Measurements from ENCODE around the gene TTLL9. TPM values are rescaled to one million over a fixed set of nuclear protein-coding genes. Genes with fewer than 3 reads are reported as not detected.
A peak's percentile ranks its signal among the peaks of the same experiment; 100 is the strongest.

The TTLL9 gene
- polyA plus RNA-seq, 3 donors = 2.6 to 5.7 (median 5.6) TPM

DNA sequence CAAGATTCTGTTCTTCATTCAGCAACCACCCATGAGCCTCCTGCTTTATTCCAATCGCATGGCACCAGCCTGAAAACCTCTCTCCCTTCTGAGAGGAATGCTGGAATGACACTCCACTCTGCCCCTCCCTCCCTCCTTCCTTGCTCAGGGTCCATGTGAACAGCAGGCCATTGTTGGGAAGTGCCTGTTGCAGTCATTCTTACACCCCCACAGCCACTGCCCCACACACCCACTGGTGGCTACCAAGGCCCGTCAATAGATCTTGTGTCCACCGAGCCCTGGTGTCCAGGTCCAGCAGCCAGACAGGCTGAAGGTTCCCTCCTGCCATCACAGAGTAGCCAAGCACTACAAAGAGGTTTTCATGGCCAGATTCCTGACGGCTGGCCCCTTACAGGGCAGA, 74.9 kb downstream of the TTLL9 start:
- DNase-seq = no peak

GRCh38 chr20:31945785-31946184, 75.4 kb downstream of the TTLL9 start:
- DNase-seq = no peak

DNA sequence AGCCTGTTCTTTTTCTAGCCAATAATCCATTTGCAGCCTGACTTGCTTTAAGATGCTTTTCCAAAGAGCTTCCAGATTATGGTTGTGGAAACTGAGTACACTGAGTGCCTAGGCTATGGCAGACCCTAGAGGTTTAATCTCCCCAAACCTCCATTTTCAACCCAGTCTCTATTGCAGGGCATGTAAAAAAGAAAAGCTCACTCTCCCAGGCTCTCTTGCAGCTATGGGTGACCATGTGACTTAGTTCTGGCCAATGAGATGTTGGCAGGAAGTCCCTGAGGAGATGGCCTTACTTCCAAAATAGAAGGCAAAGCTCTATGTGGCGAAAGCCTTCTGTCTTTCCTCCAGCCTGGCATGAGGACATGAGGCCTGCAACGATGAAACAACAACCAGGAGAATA, 77.6 kb downstream of the TTLL9 start:
- DNase-seq = no peak

GRCh38 chr20:31949877-31950646, 79.6 kb downstream of the TTLL9 start:
- DNase-seq = no peak

- DNase-seq = no peak
These were observed 80.7 kb downstream of the TTLL9 start for GRCh38 chr20:31951203-31951529.

- DNase-seq = peak; percentile 95
These were observed 81.4 kb downstream of the TTLL9 start, which contains the start of gene PDRG1 for GRCh38 chr20:31951530-31952453. Gene PDRG1, minus strand, starts transcription at chr20:31952046. Its CDS starts 85 bp downstream, at chr20:31951961.

- no peak for DNase-seq
These were observed 83.2 kb downstream of the TTLL9 start for GRCh38 chr20:31953556-31954148.

DNA sequence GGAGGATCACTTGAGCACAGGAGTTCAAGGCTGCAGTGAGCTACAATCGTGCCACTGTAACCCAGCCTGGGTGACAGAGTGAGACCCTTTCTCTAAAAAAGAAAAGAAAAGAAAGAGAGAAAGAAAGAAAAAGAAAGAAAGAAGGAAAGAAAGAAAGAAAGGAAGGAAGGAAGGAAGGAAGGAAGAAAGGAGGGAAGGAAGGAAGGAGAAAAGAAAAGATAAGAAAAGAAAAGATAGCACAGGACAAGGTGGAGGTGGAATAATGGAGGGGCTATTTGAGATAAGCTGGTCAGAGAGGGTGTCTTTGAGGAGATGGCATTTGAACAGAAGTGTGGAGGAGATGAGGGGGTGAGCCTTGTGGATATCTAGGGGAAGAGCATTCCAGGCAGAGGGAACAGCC, 84.1 kb downstream of the TTLL9 start:
- no peak for DNase-seq

GRCh38 chr20:31956556-31957526, 86.4 kb downstream of the TTLL9 start:
- no peak for DNase-seq

- DNase-seq = no peak
These were observed 92.3 kb downstream of the TTLL9 start for GRCh38 chr20:31962761-31963160.

GRCh38 chr20:31963889-31964288, 93.5 kb downstream of the TTLL9 start:
- no peak for DNase-seq

- no peak for DNase-seq
These were observed 96.7 kb downstream of the TTLL9 start for GRCh38 chr20:31966991-31967655.

- no peak for DNase-seq
These were observed 97.4 kb downstream of the TTLL9 start, which contains the start of gene XKR7 for GRCh38 chr20:31967830-31968249. Gene XKR7, plus strand, starts transcription at chr20:31968151. Its CDS starts 25 bp downstream, at chr20:31968176.

GRCh38 chr20:31968291-31969126, 98.1 kb downstream of the TTLL9 start:
- peak; percentile 86 for DNase-seq

- DNase-seq = no peak
These were observed 99.6 kb downstream of the TTLL9 start for GRCh38 chr20:31969991-31970390.

DNA sequence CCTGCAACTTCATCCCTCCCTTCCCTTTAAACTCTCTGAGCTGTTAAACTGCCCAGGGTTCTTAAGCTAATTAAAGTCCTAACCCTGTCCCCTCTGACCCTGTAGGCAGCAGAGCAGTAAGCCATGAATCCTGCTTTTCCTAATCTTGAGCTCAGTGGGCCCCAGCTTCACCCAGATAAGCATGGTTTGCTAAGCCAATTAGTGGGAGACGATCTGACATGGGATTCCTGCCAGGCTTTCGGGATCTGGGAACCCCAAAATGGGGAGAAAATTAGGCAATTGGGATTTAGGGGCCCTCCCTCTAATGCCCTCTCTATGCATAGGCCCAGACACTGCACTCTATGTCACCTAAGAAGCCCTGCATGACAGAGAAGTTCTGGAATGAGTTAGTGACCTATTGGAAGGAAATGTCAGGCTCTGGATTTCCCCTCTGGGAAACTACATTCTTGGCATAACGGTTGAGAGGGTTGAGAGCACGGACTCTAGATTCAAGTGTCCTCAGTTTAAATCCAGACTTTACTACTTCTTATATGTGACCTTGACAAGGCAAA, 102.1 kb downstream of the TTLL9 start:
- peak; percentile 70 for DNase-seq

DNA sequence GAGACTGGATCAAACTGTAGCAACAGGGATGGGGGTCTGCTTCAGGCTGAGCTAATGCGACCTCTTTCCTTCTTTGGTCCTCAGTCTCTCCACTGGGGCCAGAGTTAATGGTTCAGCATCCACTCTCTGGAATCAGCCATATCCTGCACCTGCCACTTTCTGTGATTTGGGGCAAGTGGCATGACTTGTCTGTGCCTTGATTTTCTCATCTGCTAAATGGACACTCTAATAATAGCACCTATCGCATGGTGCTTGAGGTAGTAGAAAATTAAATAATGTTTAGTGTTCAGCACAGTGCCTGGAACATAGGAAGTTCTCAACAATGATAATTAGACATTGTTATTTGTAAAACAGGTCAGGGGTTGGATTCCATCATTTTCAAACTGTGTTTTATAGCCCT, 103.9 kb downstream of the TTLL9 start:
- DNase-seq = no peak

DNA sequence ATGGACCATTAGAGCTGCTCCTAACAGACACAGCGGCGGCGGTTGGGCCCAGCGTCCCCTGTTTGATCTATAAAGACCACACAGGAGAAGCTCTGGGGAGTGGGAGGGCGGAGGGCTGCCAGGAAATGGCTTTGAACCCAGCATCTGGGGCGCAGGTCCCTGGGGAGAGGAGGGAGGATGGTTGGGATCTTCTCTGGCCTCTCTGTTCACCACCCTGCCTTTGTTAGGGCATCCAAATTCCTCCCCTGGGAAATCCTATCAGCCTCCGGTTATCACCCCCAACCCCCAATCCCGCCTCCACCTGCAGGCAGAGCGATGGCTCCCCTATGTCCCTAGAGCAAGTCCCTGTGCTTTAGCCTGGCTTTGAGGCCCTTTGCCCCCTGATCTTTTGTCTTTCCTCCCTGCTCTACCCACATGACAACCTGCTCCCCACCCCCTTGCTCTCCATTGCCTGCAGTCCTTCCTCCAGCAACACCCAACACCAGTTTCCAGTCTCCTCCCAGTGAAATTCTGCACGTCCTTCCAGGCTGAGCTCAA, 104.6 kb downstream of the TTLL9 start:
- peak; percentile 78 for DNase-seq

DNA sequence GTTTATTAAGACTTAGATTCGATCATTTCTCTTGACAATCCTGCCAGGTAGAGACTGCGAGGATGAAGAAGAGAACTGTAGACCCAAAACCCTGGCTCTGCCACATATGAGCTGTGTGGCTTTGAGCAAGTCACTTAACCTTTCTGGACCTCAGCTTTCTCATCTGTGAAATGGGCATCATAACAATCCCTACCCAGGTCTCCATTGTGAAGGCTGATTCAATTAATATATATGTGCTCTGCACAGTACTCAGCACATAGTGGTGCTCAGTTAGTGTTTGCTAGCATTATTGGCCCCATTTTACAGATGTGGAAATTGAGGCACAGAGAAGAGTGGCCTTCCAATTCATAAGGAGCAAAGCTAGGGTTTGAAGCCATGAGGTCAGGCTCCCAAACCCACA, 105.4 kb downstream of the TTLL9 start:
- no peak for DNase-seq
